ENCODE measurements around the gene TUBB2A.
A peak's percentile ranks its signal among the peaks of the same experiment; 100 is the strongest.
"Not testable (repeated sequence)": the region's sequence is repeated elsewhere in the genome, so short reads cannot be mapped to it uniquely, and the experiment has no call there.

The TUBB2A gene

DNA sequence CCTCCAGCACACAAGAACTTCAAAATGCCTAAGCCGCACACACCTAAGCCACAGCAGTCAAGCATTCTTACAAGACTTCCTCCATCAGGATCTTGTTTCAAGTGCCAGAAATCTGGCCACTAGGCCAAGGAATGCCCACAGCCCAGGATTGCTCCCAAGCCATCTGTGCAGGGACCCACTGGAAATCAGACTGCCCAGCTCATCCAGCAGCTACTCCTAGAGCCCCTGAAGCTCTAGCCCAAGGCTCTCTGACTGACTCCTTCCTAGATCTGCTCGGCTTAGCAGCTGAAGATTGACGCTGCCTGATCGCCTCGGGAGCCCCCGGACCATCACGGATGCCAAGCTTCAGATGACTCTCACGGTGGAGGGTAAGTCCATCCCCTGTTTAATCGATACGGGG lies 10.7 kb upstream of the TUBB2A start:
- not testable (repeated sequence) for ATAC-seq

DNA sequence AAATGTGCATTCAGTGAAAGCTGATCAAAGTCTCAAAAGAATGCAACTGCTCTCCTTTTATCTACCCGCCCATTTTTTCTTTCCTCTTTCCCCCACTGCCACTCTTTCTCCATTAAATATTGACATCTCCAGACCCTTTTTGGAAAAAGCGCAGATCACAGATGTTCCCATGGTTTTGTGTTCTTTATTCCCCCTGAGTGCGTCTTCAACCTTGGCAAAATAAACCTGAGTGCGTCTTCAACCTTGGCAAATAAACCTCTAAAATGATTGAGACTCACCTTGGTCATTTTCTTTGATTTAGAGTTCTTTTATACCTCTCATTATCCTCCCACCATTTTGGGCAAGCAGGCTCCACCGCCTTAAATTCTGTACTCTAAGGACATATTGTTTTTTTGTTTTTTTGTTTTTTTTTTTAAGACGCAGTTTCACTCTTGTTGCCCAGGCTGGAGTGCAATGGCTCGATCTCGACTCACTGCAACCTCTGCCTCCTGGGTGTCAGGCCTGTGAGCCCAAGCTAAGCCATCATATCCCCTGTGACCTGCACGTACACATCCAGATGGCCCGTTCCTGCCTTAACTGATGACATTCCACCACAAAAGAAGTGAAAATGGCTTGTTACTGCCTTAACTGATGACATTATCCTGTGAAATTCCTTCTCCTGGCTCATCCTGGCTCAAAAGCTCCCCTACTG lies 9.3 kb upstream of the TUBB2A start:
- not testable (repeated sequence) for H3K27me3 Mint-ChIP-seq

More for the DNA sequence above, 10.7 kb upstream of the TUBB2A start:
- H3K27ac Mint-ChIP-seq, H3K4me1 Mint-ChIP-seq, H3K9me3 Mint-ChIP-seq, H3K4me3 Mint-ChIP-seq, H3K36me3 Mint-ChIP-seq, H3K27me3 Mint-ChIP-seq: not testable (repeated sequence)

DNA sequence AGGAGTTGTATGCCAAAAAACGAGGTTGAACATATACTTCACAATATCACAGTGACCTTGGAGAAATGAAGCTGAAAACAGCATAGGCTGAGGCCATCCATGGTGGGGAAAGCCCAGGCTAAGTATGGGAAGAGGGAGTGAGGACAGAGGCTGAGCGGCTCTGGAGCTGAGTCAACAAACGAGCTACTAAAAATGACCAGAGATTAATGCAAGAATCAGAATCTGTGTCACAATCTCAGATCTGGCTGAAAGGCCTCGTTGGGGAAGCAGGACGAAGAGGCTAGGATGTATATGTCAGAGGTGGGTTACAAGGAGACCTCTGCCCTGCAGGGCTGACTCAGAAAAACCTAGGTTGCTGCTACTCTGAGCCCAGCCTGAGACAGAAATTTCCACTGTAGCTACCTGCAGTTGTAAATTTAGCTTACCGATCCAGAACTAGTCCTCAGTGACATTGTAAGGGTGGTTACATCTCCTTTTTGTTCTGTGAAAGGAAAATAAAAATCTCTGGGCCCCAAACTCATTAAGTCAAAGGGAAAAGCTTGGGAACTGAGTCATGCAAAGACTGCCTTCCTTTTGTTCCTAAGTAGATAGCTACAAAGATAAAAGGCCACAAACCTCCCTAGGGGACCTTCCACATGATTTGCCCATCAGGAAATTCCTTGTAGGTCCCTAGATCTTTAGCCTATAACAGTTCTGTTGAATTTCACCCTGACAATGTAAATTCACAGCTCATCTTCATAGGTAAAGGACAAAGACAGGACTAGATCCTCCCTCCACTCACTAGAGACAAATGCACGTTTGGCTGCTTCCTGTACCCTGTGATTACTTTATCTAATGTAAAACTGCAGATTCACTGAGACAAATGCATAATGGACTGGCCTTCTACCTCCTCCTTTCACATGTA lies 8.5 kb upstream of the TUBB2A start:
- Mint-ChIP-seq H3K27ac (no peak overlapping the region), H3K4me3 (no peak overlapping the region)
- ATAC-seq, result no peak

More for the DNA sequence above, 9.3 kb upstream of the TUBB2A start:
- H3K36me3 Mint-ChIP-seq, ATAC-seq, H3K9me3 Mint-ChIP-seq, H3K27ac Mint-ChIP-seq, H3K4me3 Mint-ChIP-seq: not testable (repeated sequence)
- H3K4me1 Mint-ChIP-seq, result peaks cover 19% of the 10 kb centered on the region

DNA sequence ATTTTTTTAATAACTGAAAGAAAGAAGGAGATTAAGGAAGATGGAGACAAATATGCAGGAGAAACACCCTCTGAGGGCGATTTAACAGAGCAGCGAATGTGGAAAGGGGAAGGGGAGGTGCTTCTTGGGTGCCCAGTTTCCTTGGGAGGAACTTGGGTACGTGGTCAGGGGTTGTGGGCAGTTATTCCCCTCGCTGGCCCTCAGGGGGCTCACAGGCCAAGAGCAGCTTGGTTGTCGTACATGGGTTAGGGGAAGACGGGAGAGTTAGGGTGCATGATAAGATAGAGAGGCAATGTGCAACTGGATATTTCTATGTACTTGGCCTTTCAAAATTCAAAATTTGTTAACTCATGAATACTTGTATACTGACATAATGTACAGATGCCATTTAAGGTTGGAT lies 7.0 kb upstream of the TUBB2A start:
- no peak for ATAC-seq
- Mint-ChIP-seq H3K27me3 (no peaks in the 10 kb centered on the region), H3K4me1 (peaks cover 19% of the 10 kb centered on the region), H3K36me3 (no peaks in the 10 kb centered on the region), H3K9me3 (no peaks in the 10 kb centered on the region), H3K27ac (no peak overlapping the region), H3K4me3 (no peak overlapping the region)

More for the DNA sequence above, 8.5 kb upstream of the TUBB2A start:
- no peaks in the 10 kb centered on the region for H3K27me3 Mint-ChIP-seq
- no peaks in the 10 kb centered on the region for H3K9me3 Mint-ChIP-seq
- no peaks in the 10 kb centered on the region for H3K36me3 Mint-ChIP-seq
- H3K4me1 Mint-ChIP-seq, result peaks cover 19% of the 10 kb centered on the region

DNA sequence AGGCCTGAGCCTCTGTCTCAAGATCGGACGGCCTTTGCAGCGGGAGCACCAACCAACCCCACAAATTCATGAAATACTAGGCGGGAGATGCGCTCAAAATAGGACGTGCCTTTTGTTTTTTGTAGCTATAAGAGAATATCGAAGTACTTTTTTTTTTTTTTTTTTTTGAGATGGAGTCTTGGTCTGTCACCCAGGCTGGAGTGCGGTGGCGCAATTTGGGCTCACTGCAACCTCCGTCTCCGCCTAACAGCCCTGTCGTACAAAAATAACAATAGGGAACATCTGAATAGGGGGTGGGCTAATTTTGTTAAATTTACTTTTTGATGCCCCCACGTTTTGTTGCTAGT lies 5.9 kb upstream of the TUBB2A start:
- ATAC-seq, result peak; percentile 24
- Mint-ChIP-seq H3K4me1 (peaks cover 22% of the 10 kb centered on the region), H3K27ac (peak overlapping the region; percentile 86), H3K27me3 (no peaks in the 10 kb centered on the region), H3K9me3 (no peaks in the 10 kb centered on the region), H3K36me3 (no peaks in the 10 kb centered on the region), H3K4me3 (peak overlapping the region; percentile 95)

DNA sequence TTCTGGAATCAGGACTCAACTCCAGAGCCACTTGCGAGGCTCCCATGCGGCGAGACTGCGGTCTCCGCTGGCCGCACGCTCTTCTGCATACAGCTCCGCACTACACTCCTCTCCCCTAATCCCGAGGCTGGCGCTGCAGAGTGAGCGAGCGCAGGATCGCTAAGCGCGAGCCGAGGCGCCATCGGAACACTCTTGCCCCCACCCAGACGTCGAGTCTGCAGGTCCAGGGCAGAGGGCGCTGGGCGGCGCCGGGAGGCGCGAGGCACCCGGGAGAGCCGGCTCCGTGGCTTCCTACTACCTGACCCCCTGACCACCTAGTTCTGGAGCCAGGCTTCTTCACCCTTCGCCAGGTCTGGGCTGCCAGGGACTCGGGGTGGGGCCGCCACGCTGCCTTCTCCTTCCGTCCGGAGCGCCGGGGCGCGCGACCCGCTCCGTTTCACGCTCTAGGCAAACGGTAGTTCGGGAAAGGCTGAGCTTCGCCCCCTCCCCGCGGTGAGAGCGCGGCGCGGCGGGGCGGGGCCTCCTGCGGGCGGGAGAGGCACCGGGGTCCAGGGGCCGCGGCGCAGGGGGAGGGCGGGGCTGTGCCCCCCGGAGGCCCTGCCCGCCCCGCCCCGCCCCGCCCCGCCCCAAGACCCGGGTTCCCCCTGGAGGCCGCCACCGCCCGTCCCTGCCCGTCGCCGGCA lies 5.4 kb upstream of the TUBB2A start:
- Mint-ChIP-seq H3K36me3 (no peaks in the 10 kb centered on the region), H3K27me3 (no peaks in the 10 kb centered on the region), H3K9me3 (no peaks in the 10 kb centered on the region), H3K4me3 (peak overlapping the region; percentile 95), H3K4me1 (peaks cover 25% of the 10 kb centered on the region), H3K27ac (peak overlapping the region; percentile 86)
- ATAC-seq, result peak; percentile 91

DNA sequence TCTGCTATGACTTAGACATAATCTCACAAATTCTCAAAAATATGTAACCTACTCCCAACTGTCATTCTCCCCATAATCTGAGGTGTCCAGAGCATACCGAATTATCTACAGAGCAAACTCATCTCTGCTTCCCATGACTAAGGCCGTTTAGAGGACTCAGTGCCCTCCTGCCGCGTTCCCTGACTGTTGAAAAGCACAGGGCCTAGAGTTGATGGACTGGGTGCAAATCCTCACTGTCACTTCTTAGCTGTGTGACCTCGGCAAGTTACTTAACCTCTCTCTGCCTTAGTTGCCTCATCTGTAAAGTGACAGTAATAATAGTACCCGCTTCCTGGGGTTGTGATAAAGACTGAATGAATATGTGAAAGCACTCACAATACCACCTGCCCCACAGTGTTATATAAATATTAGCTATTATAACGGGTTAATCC lies 4.7 kb upstream of the TUBB2A start:
- Mint-ChIP-seq H3K27me3 (no peaks in the 10 kb centered on the region), H3K4me3 (peak overlapping the region; percentile 8), H3K27ac (peak overlapping the region; percentile 86), H3K36me3 (no peaks in the 10 kb centered on the region), H3K4me1 (peaks cover 25% of the 10 kb centered on the region), H3K9me3 (no peaks in the 10 kb centered on the region)
- ATAC-seq, result no peak

DNA sequence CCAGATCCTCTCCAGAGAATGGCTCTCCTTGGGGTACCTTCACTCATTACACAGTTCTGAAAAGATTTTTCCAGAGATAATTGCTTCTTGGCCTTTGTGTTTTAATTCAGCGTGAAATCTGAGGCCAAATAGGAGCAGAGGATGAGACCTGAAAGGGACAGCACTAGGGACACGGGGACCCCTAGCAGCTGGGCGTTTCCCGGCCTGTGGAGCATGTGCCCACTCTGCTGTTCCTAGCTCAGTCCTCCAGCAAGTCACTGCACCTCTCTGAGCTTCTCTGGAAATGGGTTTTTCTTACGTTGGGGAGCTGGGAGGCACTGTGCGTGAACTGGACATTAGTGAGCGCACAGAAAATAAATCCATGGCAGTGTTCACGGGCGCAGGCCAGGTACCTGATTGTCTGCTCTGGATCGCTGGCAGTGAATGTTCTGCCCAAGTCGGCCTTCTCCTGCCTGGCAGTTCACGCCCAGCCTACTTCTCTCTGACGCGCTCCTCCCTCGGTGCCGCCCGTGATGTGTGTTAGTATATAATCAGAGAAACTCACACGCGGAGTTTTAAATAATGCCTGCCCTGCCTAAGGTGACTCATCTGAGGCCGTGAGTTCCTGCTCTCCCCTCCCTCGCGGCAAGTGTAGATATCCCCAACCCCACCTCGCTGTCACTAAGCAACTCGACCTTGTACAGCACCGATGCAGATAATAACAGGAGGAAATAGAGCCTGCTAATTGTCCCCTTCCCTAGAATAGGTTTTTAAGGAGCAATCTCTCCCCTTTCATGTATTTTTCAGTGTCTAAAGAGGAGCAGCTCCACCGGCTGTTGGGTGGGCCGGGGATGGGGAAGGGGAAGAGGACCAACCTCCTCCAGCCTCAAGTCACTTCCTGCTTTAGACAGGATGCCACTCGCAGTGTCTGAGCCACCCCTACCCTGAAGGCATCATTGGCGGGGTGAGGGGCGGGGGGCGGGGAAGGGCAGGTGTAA lies 2.7 kb upstream of the TUBB2A start:
- H3K4me1 Mint-ChIP-seq, result peaks cover 35% of the 10 kb centered on the region
- H3K27me3 Mint-ChIP-seq, result no peaks in the 10 kb centered on the region
- no peaks in the 10 kb centered on the region for H3K36me3 Mint-ChIP-seq
- no peak for ATAC-seq
- H3K9me3 Mint-ChIP-seq, result no peaks in the 10 kb centered on the region
- H3K4me3 Mint-ChIP-seq, result no peak overlapping the region
- H3K27ac Mint-ChIP-seq, result no peak overlapping the region

DNA sequence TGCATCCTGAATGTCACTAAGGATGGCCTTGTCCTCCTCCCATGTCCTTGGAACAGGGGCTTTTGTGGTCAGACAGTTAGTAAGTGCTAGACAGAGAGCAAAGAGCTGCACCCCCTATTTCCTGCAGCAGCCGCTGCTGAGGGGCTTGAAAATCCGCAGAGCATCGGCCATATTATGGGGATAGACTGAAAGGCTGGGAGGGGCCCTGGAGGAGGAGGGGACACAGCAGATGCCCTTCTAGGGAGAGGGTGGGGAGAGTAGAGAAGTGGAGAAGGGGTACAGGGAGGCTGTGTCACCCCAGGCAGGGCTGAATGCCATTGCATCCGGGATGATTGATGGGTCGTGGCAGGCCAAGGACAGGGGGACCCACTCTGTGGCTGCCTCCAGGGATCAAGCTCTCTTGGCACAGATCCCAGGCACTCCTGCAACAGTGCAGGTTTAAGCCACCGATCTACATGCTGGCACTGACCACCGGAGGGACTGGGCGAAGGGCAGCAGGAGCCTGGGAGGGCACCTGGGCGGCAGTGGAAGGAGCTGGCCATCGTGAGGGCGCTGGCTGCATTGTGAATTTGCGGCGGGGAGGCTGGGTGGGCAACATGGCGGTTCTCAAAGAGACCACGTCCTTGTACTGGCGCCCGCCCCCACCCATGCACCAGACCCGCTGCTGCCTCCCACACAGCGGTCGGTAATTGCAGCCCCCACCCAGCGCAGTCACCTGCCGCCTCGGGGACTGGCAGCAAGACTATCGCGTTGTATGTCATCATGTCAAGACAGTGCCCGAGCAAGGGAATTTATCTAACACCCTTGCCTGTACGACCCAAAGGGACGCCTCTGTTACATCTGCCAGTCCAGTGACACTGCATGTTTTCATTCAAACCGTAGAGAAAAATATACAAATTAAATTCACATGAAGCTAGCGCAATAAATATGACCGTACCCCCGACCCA lies 887 bp downstream of the TUBB2A start:
- not testable (repeated sequence) for ATAC-seq, H3K36me3 Mint-ChIP-seq, H3K27me3 Mint-ChIP-seq, H3K9me3 Mint-ChIP-seq
- Mint-ChIP-seq H3K27ac (peak overlapping the region; percentile 34), H3K4me3 (peak overlapping the region; percentile 75), H3K4me1 (peaks cover 16% of the 10 kb centered on the region)

DNA sequence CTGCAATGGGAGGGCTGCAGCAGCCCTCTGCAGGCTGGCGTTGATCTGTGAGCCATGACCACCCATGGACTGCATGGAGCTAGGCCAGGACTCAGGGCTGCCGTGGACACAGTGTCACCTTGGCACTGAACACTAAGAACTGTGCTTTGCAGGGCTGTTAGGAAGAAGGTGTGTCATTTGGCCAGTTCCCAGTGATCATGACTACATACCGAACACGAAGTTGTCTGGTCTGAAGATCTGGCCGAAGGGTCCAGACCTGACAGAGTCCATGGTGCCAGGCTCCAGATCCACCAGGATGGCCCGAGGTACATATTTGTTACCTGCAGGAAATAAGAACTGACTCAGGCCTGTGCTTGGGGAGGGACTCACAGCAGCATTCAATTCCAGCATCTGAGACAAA lies 1.9 kb downstream of the TUBB2A start:
- not testable (repeated sequence) for H3K36me3 Mint-ChIP-seq, ATAC-seq, H3K9me3 Mint-ChIP-seq, H3K27ac Mint-ChIP-seq, H3K4me3 Mint-ChIP-seq, H3K27me3 Mint-ChIP-seq
- peaks cover 16% of the 10 kb centered on the region for H3K4me1 Mint-ChIP-seq

DNA sequence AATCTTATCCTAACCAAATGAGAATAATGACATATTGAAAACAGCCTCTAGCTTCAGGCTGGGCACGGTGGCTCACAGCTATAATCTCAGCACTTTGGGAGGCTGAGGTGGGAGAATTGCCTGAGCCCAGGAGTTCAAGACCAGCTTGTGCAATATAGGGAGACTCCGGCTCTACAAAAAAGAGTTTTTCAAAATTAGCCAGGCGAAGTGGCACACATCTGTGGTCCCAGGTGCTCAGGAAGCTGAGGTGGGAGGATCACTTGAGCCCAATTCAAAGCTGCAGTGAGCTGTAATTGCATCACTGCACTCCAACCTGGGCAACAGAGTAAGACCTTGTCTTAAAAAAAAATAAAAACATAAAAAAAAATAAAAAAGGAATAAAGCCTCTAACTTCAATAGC lies 4.7 kb downstream of the TUBB2A start:
- peaks cover 10% of the 10 kb centered on the region for H3K4me1 Mint-ChIP-seq
- no peaks in the 10 kb centered on the region for H3K27me3 Mint-ChIP-seq
- no peak overlapping the region for H3K4me3 Mint-ChIP-seq
- peaks cover 10% of the 10 kb centered on the region for H3K36me3 Mint-ChIP-seq
- no peak for ATAC-seq
- H3K27ac Mint-ChIP-seq, result no peak overlapping the region
- H3K9me3 Mint-ChIP-seq, result no peaks in the 10 kb centered on the region

DNA sequence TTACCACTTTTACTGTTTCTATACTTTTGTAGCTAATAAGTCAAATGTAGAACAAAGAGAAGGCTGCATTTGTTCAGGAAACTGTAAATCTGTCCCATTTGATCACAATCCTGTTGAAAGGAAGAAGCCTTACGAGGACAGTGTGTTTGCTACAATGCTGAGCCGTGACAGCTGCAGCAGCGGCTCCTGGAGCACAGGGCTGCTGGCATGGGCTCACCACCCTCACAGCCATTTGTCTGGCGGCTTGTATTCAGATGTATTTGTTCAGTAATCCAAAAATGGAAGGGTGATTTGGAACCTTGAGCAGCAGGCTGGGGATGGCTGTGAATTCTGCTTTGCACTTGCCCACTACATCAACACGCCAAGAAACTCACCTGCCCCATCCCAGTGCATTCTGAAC lies 5.7 kb downstream of the TUBB2A start:
- Mint-ChIP-seq H3K9me3 (no peaks in the 10 kb centered on the region), H3K4me1 (peaks cover 9% of the 10 kb centered on the region), H3K27me3 (no peaks in the 10 kb centered on the region), H3K4me3 (no peak overlapping the region), H3K36me3 (peaks cover 17% of the 10 kb centered on the region), H3K27ac (no peak overlapping the region)
- no peak for ATAC-seq

DNA sequence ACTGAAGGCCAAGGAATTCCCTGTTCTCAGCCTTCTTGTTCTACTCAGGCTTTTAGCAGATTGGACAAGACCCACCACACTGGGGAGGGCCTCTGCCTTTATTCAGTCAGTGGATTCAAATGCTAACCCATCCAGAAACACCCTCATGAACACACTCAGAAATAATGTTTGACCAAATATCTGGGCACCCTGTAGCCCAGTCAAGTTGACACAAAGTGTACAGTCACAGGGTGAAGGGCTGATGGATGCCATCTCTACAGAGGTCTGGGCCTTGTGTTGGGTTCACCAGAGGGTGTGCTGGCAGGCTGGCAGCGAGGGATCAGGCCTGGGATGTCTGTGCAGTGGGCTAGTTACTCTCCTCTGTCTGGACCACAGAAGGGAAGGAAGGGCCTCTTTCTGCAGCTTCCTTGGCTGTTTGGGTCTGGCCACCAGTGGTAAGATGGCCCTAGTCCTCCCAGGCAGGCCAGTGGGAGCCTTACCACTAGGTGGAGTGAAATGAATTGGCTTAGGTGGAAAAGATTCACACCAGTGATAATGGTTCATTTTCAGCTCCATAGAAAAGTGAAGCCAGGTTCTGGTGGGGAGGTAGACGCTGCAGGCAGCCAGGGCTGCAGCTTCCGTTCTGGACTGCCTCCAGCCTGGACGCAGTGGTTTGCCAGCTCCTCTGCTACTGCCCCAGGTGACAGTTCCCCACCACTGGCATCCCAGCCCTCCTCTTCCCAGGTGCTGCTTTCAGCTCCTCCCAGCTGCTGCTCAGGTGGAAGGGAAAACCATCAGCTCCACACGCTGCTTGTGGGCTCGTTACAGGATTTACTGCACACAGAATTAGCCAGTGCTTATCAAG lies 9.2 kb downstream of the TUBB2A start:
- H3K36me3 Mint-ChIP-seq, result peaks cover 34% of the 10 kb centered on the region
- H3K4me1 Mint-ChIP-seq, result peaks cover 8% of the 10 kb centered on the region
- no peak for ATAC-seq
- no peaks in the 10 kb centered on the region for H3K27me3 Mint-ChIP-seq
- H3K27ac Mint-ChIP-seq, result no peak overlapping the region
- H3K9me3 Mint-ChIP-seq, result no peaks in the 10 kb centered on the region
- H3K4me3 Mint-ChIP-seq, result no peak overlapping the region

Data from stimulated activated memory B cell treated with anti-CD40 and anti-IgM and Interleukin-4, amounts not matched to agents 10 μg/mL and 1 μg/mL and 100 μg/mL, for 72 hours (primary cell).